ENCODE data around the gene ZNF518A. TPM values are rescaled to one million over a fixed set of nuclear protein-coding genes. Genes with fewer than 3 reads are reported as not detected.

The ZNF518A gene
- total RNA-seq, 4 donors from 2014 or later = 14.4 to 26.3 (median 16.4) TPM

DNA sequence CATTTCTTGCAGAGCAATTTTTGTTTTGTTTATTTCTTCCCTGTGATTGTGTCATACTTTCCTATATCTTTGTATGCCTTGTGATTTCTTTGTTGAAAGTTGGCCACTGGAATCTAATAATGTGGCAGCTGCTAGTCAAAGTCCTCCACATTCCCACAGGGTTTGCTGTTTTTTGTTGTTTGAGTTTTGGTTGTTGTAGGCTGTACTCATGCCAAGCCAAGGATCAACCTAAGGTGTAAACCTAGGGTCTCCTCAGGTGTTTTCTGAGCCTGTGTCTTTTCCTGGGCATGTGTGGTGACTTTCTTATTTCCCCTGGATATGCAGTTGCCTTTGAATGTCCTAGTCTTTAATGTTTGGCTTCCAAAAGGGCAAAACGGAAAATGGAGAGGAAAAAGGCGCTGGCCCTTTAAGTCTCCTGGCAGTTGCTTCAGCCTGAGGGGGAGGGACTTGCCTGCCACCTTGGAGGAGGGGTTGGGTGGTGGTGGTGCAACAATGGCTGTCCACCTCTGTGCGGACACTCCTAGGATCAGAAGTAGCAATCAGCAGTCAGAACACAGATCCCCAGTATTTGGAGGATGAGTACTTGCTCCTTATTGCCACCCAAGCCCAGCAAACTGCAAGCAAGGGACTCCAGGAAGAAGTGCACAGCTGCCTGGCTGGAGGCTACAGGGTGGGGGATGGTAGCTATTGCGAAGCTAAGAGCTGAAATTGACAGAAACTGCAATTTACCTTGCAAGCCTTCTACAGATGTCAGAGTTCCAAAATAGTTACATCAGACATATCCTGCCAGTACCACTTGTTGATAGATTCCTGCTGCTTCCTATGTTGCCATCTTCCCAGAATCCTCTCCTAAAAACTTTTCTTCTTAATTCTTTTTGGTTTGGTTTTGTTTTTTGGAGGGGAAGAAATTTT, 5.6 kb upstream of the ZNF518A start:
- Histone ChIP-seq H3K4me3 (no peak overlapping the region), H3K36me3 (no peaks in the 10 kb centered on the region), H3K27me3 (peaks cover 94% of the 10 kb centered on the region), H3K27ac (no peak overlapping the region), H3K9me3 (no peaks in the 10 kb centered on the region), H3K4me1 (peaks cover 0 to 4% (median 0%) of the 10 kb centered on the region in 3 donors)
- TF ChIP-seq EP300 (IDR thresholded peaks at IDR 0.05) (no peak), POLR2A (IDR thresholded peaks at IDR 0.05) (no peak), POLR2AphosphoS5 (IDR thresholded peaks at IDR 0.05) (no peak)
- TF ChIP-seq, protein P1, sequence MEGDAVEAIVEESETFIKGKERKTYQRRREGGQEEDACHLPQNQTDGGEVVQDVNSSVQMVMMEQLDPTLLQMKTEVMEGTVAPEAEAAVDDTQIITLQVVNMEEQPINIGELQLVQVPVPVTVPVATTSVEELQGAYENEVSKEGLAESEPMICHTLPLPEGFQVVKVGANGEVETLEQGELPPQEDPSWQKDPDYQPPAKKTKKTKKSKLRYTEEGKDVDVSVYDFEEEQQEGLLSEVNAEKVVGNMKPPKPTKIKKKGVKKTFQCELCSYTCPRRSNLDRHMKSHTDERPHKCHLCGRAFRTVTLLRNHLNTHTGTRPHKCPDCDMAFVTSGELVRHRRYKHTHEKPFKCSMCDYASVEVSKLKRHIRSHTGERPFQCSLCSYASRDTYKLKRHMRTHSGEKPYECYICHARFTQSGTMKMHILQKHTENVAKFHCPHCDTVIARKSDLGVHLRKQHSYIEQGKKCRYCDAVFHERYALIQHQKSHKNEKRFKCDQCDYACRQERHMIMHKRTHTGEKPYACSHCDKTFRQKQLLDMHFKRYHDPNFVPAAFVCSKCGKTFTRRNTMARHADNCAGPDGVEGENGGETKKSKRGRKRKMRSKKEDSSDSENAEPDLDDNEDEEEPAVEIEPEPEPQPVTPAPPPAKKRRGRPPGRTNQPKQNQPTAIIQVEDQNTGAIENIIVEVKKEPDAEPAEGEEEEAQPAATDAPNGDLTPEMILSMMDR (IDR thresholded peaks at IDR 0.05) = no peak
- no peak for ATAC-seq
- WGBS, 2 donors (ENCODE audit: low coverage in 1 of 2) = 0% methylated on average over 1 to 3 of the region's 4 CpGs

DNA sequence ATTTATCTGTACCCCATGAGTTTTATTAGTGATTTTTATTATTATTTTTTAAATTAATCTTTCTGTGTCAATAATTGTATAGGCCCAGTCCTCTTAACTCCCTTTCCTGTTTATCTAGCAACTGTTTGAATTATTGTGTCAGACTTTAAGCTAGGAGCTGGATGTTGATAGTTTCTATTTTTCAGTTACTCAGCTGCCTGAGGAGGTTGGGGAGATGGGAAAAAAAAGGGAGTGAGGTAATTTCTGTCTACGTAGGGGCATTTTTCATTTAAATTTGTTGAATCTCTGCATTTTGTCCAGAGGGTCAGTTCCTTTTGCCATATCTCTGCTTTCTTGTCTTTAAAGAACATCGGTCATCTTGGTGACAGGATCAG, 5.0 kb upstream of the ZNF518A start:
- peaks cover 0 to 6% (median 0%) of the 10 kb centered on the region in 3 donors for H3K4me1 ChIP-seq
- no peak for ATAC-seq
- no peaks in the 10 kb centered on the region for H3K36me3 ChIP-seq
- 47 to 66% methylated on average over 2 of the region's 2 CpGs for WGBS, 2 donors (ENCODE audit: low coverage in 1 of 2)
- H3K27ac ChIP-seq = no peak overlapping the region
- no peaks in the 10 kb centered on the region for H3K9me3 ChIP-seq
- no peak overlapping the region for H3K4me3 ChIP-seq
- peaks cover 87% of the 10 kb centered on the region for H3K27me3 ChIP-seq
- TF ChIP-seq EP300 (IDR thresholded peaks at IDR 0.05) (no peak), POLR2A (IDR thresholded peaks at IDR 0.05) (no peak)
- TF ChIP-seq, protein P1 (IDR thresholded peaks at IDR 0.05) = no peak

DNA sequence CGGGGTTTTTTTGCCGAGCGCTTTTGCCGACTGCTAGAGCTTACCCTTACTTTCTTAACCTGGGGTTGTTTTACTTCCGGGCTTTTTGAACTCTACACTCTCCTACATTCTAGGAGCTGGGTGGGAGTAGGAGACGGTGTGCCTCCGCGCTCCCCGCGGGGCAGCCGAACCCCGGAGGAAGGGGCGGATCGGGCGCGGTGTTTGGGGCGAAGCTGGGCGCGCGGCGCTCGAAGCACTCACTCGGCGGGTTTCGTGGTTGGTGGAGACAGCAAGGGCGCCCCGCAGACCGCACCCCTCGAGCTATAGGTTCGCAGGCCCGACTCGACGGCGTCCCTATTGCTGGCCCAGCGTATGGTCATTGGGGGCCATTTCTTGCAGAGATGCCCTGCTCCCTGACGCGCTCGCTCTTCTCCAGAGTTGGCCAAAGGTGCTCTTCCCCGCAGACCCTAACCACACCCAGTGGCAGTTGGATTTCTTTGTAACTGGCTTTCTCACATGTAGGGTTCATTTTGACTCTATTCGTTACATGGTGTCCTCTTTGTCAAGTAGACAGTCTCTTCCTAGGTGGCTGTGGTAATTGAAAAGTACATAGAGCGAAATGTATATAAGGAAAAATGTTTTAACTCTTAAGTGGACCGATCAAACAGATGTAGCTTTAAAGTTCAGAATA, 364 bp downstream of the ZNF518A start:
- Histone ChIP-seq H3K4me1 (peaks cover 0 to 15% (median 0%) of the 10 kb centered on the region in 3 donors), H3K9me3 (no peaks in the 10 kb centered on the region), H3K36me3 (peaks cover 0 to 29% of the 10 kb centered on the region in 2 donors), H3K27me3 (peaks cover 37% of the 10 kb centered on the region), H3K4me3 (peak overlapping the region; percentile 72 to 82), H3K27ac (peak overlapping the region; percentile 84 to 95 (median 92))
- TF ChIP-seq POLR2A (IDR thresholded peaks at IDR 0.05) = no peak
- TF ChIP-seq, protein P1 (IDR thresholded peaks at IDR 0.05) = peak in 1 of 4 experiments; percentile 6
- peak; percentile 70 for ATAC-seq
- WGBS, 2 donors (ENCODE audit: low coverage in 1 of 2) = 0 to 3% methylated on average over 7 to 19 of the region's 42 CpGs

DNA sequence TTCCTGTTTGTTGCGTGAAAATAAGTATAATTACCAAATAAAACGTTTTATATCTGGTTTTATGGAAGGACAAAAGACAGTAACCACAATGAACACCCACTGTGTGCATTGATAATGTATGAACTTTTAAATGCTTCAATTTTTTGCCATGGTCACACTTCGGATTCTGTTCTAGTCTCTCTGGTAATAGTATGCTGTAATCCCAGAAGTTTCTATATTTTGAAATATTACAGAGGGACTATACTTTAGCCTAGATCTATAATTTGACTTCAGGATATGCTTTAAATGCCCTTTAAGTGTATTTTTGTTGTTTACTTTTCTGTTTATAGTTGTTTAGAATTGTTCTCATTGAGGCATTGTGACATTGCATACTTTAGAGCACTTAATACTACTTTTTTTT, 1.5 kb downstream of the ZNF518A start:
- WGBS, 2 donors (ENCODE audit: low coverage in 1 of 2) = 54 to 82% methylated on average over 2 to 3 of the region's 3 CpGs
- Histone ChIP-seq H3K27ac (no peak overlapping the region), H3K36me3 (peaks cover 0 to 40% of the 10 kb centered on the region in 2 donors), H3K27me3 (peaks cover 25% of the 10 kb centered on the region), H3K4me3 (no peak overlapping the region), H3K4me1 (peaks cover 0 to 15% (median 0%) of the 10 kb centered on the region in 3 donors), H3K9me3 (no peaks in the 10 kb centered on the region)
- ATAC-seq = no peak
- TF ChIP-seq, protein P1 (IDR thresholded peaks at IDR 0.05) = no peak
- TF ChIP-seq POLR2AphosphoS5 (IDR thresholded peaks at IDR 0.05) (no peak), POLR2A (IDR thresholded peaks at IDR 0.05) (no peak), EP300 (IDR thresholded peaks at IDR 0.05) (no peak)
